Mammary epithelial cell (primary cell): ENCODE results near the gene SLC6A19.

Source experiments
- EZH2 ChIP-seq: IDR thresholded peaks from 2 replicates; pipeline ENCODE4 v1.6.1; 2012; ENCODE audit warnings: low read length, inconsistent platforms, borderline replicate concordance
- TF ChIP-seq, protein P1 (sequence below), 2 donors: IDR thresholded peaks in 1 of 2; conservative IDR thresholded peaks in 1 of 2; 2 replicates each; pipeline ENCODE4 v1.5.1; 2011 to 2012; ENCODE audit warnings: inconsistent platforms in 2 of 2, low read length in 2 of 2, mild to moderate bottlenecking in 2 of 2, control low read depth in 1 of 2, low read depth in 1 of 2; ENCODE audit not compliant: insufficient read depth in 1 of 2; ENCODE audit errors: extremely low read depth in 1 of 2

DNA sequence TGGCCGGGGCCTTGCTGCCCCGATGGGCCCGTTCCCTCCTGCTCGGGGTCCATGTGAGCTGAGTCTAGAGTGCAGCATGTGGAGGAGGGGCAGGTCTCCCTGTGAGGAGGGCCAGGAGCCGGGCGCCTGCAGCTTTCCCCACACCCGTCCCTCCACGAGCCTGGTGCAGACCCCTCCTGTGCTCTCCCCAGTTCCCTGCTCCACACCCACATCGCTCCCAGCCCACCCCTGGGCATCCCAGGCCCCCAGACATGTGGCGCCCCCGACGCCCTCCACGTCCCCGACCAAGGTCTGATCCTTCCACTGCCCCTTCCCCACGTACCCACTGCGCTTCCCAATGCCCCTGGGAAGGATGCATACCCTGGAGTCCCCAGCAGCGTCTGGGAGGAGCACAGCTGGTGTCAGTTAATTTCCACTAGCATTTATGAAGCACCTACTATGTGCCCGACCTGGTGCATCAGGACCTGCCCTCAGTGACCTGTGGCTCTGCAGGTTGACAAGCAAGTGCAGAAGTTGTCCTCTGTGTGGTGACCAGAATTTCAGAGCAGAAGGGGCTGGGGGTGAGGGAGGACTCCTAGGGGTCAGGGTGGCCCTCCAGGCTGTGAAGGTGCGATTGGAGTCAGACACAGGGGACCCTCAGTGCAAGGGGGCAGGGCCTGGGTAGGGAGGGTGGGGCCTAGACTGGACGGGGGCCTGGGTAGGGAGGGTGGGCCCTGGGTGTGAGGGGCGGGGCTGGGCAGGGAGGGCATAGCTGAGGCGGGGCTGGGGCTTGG, 13.0 kb downstream of the SLC6A19 start:
- no peak for TF ChIP-seq EZH2
- TF ChIP-seq, protein P1, sequence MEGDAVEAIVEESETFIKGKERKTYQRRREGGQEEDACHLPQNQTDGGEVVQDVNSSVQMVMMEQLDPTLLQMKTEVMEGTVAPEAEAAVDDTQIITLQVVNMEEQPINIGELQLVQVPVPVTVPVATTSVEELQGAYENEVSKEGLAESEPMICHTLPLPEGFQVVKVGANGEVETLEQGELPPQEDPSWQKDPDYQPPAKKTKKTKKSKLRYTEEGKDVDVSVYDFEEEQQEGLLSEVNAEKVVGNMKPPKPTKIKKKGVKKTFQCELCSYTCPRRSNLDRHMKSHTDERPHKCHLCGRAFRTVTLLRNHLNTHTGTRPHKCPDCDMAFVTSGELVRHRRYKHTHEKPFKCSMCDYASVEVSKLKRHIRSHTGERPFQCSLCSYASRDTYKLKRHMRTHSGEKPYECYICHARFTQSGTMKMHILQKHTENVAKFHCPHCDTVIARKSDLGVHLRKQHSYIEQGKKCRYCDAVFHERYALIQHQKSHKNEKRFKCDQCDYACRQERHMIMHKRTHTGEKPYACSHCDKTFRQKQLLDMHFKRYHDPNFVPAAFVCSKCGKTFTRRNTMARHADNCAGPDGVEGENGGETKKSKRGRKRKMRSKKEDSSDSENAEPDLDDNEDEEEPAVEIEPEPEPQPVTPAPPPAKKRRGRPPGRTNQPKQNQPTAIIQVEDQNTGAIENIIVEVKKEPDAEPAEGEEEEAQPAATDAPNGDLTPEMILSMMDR (conservative IDR thresholded peaks at IDR 0.05 in 1 of 2, IDR thresholded peaks at IDR 0.05 in 1 of 2; ENCODE audit: extremely low read depth in 1 of 2, insufficient read depth in 1 of 2, low read depth in 1 of 2, low read length in 2 of 2): no peak
